ES-I3 (cell line): ENCODE measurements around the gene EPB41L1.

Experiments used
- H3K36me3 ChIP-seq: 2 replicates; pipeline ENCODE4 v1.6.1; 2013; ENCODE audit warnings: mild to moderate bottlenecking, low read length, control low read depth, moderate library complexity; ENCODE audit not compliant: insufficient read depth
- H3K4me1 ChIP-seq: 2 replicates; pipeline ENCODE4 v1.6.1; 2013; ENCODE audit warnings: mild to moderate bottlenecking, control low read depth, low read length; ENCODE audit not compliant: insufficient read depth
- H3K9ac ChIP-seq: 2 replicates; pipeline ENCODE4 v1.6.1; 2013; ENCODE audit warnings: low read depth, mild to moderate bottlenecking, low read length, moderate library complexity
- H3K9me3 ChIP-seq: 2 replicates; pipeline ENCODE4 v1.6.1; 2013; ENCODE audit warnings: mild to moderate bottlenecking, low read length, moderate library complexity; ENCODE audit not compliant: control insufficient read depth, insufficient read depth

The EPB41L1 gene

DNA sequence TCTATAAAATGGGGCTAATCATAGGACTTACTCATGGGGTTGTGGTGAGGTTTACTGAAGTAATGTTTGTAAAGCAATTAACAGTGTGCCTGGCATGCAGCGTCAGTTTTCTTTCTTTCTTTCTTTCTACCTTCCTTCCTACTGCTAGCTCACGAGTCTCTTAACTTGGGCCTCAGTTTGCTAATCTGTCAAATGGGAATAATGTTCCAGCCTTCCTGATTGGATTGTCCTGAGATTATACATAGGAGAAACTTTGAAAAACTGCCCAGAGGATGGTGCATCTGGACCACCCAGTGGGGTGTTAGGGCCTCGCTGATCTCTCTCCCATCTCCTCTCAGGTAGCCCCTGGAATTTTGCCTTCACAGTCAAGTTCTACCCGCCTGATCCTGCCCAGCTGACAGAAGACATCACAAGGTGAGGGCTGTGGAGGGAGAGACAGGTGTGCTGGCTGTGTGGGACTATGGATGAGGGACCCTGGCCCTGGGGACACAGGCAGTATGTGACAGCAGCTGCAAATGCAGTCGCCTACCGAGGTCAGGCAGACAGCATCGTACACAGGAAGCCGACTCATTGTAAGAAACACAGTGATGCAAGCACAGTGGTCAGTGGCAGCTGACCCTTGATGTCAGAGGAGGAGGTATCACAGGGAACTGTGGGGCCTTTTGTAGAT, 27.5 kb downstream of the EPB41L1 start:
- H3K9ac ChIP-seq, result no peak overlapping the region
- no peaks in the 10 kb centered on the region for H3K9me3 ChIP-seq
- no peaks in the 10 kb centered on the region for H3K36me3 ChIP-seq
- no peaks in the 10 kb centered on the region for H3K4me1 ChIP-seq

DNA sequence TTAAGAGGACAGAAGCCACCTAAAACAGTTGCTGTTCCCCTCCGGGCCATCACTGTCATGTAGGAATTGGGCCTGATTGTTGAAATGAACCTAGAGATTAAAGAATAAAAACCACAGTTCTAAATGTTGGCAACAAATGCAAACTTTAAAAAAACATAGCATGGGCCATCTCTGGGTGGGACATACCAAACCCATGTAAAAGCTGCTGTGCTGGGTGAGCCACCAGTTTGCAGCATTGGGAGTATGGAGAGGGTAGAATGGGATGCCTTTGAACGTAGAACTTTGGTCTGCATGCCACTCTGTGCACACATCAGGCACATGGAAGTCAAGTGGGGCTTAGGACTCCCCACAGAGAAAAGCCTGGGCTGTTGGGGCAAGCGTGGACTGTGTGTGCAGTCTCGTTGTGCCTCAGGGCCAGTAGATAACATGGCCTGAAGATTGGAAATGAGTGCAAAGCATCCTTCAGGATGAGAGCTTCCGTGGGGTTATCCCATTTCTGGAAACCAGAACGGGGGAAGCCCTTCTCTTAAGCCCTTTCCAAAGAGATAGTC, 28.1 kb downstream of the EPB41L1 start:
- no peaks in the 10 kb centered on the region for H3K4me1 ChIP-seq
- H3K9me3 ChIP-seq, result no peaks in the 10 kb centered on the region
- H3K36me3 ChIP-seq, result no peaks in the 10 kb centered on the region
- no peak overlapping the region for H3K9ac ChIP-seq

DNA sequence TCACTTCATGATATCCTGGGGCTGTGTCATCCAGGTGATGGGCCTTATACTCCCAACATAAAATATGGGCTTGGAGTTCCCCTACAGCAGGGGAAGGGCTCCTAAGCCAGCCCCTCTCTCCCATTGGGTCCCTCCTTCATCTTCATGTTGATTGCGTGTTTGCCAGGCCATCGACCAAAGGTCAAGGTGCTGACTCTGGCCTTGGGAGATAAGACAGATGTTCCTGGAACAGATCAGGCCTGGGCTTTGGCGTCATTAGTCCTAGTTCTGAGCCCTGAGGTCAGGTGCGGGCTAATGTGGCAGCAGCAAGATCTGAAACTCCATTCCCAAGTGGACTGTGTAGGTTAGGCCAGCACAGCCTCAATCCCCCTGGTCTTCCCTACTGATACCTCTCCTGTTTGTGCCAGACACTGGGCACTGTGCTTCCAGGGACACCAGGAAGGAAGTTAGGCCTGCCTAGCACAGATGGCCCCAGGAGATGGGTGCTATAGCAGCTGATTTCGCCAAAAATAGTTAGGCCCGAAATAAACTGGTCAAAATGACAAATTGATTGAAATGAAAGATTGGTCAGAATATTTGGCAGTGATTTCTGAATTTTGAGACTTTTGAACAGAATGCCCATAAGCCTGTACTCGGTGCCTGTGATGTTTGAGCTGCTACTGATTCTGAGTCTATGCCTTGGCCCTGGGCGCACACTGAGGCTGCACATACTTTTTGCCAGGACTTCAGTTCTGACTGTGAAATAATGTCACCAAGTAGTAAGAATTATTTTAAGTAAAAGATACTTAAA, 28.8 kb downstream of the EPB41L1 start:
- H3K9me3 ChIP-seq, result no peaks in the 10 kb centered on the region
- H3K4me1 ChIP-seq, result no peaks in the 10 kb centered on the region
- no peaks in the 10 kb centered on the region for H3K36me3 ChIP-seq
- no peak overlapping the region for H3K9ac ChIP-seq

DNA sequence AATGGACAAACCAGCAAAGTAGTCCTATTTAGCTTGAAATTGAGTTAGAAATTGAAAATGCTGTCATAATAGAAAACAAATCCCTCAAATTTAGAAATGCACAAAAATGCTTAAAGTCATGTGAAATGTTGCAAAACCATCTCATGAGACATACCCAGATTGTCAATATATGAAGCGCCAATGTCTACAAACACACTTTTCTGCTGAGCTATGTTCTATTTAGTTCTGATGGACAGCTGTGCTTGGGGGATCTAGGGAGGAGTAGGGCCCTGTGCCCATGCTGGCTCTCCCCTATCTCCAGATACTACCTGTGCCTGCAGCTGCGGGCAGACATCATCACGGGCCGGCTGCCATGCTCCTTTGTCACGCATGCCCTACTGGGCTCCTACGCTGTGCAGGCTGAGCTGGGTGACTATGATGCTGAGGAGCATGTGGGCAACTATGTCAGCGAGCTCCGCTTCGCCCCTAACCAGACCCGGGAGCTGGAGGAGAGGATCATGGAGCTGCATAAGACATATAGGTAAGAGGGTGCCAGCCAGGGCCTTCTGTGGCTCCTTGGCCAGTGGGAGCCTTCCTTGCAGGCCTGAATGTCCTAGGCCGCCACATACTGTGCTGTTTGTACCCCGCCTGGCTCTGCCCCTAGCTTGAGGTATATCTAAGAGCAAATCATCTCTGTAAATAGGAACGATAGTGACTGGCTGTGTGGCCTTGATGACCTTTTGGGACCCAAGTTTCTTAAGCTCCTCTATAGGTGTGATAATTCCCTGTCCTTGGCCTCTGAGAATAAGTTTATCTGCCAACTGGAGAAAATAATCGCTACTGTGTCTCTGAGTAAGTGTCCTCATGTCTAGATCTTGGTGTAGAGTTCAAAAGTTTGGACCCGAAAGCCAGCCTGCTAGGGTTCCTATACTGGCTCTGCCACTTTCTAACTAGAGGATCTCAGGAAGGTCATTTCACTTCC, 30.6 kb downstream of the EPB41L1 start:
- no peak overlapping the region for H3K9ac ChIP-seq
- H3K4me1 ChIP-seq, result no peaks in the 10 kb centered on the region
- no peaks in the 10 kb centered on the region for H3K36me3 ChIP-seq
- no peaks in the 10 kb centered on the region for H3K9me3 ChIP-seq

DNA sequence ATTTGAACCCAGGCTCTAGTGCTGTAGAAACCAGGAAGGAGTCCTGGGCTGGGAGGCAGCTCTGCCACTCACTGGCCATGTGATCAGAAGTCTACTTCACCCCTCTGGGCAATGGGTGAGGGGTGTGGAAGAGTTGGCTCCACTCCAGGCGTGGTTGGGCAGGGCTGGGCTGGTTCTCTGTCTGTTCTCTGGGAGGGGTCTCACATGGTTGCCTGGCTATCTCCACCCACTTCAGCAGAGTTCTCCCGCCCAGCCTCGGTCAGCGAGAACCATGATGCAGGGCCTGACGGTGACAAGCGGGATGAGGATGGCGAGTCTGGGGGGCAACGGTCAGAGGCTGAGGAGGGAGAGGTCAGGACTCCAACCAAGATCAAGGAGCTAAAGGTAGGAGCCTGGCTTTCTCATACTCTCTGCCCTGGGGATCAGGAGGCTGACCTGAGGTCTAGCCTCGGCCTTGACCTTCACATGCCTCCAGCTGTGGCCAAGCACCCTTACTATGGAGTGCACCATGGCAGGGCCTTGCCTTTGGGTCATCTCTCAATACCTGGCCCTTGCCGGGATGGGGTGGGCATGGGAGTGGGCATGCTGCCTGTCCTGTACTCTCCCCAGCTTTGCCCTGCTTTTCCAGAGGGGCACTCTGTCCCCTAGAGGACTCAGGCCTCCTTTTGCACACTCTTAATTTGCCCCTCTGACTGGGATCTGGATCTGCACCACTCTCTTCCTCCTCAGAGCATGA, 39.6 kb downstream of the EPB41L1 start:
- Histone ChIP-seq H3K36me3 (peaks cover 4% of the 10 kb centered on the region; the same call in 1 of the 2 replicates), H3K4me1 (no peaks in the 10 kb centered on the region), H3K9me3 (no peaks in the 10 kb centered on the region), H3K9ac (no peak overlapping the region)

DNA sequence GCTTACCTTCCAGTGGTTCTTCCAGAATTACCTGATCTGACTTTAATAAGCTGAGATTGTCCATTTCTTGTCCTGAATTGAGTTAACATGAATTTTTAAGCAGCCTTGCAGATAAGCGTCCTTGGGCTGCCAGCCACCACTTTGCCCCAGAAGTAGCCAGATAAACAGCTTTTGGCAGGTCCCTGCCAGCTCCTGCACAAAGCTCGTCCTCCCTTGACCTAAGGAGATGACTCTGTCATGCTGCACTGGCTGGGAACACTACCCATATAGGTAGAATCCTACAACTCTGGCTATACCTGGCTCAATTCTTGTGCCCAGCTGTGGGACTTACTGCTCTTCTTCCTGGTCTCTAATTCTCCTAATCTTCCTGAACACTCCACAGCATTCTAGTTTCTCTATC, 42.1 kb downstream of the EPB41L1 start:
- Histone ChIP-seq H3K4me1 (no peaks in the 10 kb centered on the region), H3K9ac (no peak overlapping the region), H3K9me3 (no peaks in the 10 kb centered on the region), H3K36me3 (peaks cover 4% of the 10 kb centered on the region; the same call in 1 of the 2 replicates)

DNA sequence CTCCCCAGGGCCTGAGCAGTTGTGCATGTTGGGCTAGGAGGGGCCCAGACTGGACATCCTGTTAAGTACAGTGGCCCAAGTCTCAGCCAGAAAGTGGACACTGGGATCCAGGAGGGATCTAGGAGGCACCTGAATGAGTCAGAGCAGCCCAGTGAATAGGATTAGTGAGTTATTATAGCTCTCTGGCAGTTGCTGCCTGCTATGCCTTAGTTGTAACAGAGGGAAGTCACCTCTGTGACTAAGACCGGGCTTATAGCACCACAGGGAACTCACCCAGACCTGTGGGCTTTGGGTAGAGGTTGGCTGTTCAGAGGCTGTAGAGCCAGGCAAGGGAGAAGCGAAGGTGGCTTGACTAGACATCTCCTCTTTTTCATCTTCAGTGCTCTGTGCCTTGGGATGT, 42.7 kb downstream of the EPB41L1 start:
- H3K36me3 ChIP-seq, result peaks cover 4% of the 10 kb centered on the region; the same call in 1 of the 2 replicates
- H3K4me1 ChIP-seq, result no peaks in the 10 kb centered on the region
- H3K9ac ChIP-seq, result no peak overlapping the region
- H3K9me3 ChIP-seq, result no peaks in the 10 kb centered on the region

DNA sequence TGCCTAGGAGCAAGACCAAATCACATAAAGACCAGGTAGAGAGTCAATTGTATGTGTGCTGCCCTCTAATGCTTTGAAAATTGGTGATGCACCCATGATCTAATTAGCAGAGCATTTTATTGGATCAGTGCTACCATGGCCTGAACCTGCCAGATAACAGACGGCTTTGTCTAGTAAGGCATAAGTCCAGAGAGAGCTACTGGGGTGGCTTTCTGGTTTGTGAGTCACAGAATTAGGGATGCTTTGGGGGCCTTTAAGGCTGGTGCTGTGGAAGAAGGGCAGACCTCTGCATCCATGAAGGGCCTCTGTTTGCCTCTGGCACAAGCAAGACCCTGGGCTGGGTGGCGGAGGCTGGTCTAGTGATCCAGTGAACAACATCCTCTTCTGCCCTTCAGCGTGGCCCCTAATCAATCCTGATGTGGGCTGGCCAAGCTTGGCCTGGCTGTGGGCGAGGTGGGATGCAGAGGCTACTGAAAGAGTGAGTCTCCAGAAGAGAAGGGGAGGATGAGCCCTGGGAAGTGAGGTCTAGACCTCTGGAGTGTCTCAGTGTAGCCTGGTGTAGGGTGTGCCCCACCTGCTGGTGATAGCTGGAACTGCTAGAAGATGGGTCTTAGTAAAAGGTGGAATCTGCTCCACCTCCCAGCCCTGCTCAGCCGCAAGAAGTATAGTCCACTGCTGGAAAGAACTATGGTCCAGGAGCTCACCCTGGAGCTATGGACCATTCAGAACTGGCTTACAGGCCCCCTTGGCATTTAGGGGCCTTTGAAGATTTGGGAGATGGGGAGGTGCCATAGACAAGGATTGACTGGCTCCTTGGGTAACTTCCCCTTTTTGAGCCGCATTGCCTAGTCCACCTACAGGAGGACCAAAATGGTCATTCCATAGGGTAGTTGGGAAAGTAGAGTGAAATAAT, 45.1 kb downstream of the EPB41L1 start:
- Histone ChIP-seq H3K9me3 (no peaks in the 10 kb centered on the region), H3K9ac (no peak overlapping the region), H3K4me1 (no peaks in the 10 kb centered on the region), H3K36me3 (peaks cover 4% of the 10 kb centered on the region; the same call in 1 of the 2 replicates)

DNA sequence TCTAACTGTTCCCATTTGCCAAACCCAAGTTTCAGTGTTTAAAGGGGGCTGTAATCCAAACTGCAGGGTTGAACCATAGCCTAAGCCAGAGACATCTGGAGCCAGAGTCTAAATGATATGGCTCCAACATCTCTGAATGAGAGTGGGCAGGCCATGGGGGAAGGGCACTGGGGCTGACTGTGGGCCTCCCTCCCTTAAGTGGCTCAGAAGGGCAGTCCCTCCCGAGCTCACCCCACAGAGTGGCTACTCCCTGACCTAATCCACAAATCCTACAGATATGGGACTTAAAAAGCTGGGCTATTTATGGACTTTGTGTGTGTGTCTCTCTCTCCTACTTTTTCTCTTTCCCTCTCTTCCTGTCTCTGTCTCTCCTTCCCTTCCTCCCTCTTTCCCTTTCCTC, 45.9 kb downstream of the EPB41L1 start:
- no peaks in the 10 kb centered on the region for H3K9me3 ChIP-seq
- H3K9ac ChIP-seq, result no peak overlapping the region
- no peaks in the 10 kb centered on the region for H3K4me1 ChIP-seq
- H3K36me3 ChIP-seq, result peaks cover 4% of the 10 kb centered on the region; the same call in 1 of the 2 replicates

DNA sequence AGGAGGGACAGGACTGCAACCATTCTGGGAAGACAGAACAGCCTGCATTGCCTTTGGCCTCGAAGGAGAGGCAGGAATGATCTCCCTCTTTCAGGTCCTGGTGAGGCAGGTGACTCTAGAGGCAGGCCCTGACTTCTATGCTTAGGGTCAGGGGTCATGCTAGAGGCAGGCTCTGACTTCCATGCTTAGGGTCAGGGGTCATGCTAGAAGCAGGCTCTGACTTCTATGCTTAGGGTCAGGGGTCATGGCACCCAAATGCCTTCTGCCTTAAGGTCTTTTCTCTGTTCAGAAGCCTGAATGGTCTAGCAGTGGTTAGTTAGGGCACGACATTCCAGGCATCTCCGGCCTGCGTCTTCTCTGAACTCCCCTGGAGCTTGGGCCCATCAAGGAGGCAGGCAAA, 46.7 kb downstream of the EPB41L1 start:
- no peak overlapping the region for H3K9ac ChIP-seq
- H3K9me3 ChIP-seq, result no peaks in the 10 kb centered on the region

DNA sequence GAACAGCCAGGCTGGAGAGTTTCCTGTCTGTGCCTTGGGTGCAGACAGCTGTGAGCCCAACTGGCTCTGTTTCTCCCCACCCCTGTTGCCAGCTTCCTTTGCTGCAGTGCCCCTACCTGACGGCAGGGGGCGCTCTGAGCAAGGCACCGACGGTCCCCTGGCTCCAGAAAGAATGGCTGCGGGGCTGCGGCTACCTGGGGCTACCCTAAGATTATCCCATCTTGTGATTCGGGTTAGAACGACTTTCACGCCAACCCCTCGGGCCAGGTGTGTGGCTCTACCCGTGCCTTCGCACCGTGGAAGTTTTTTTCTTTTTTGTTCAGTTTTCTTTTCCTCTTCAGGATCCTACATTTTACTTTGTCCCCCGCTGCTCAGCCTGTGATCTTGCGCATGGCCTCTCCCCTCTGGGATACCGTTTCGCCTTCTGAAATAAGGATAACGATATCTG, 48.4 kb downstream of the EPB41L1 start:
- Histone ChIP-seq H3K4me1 (no peaks in the 10 kb centered on the region), H3K9me3 (no peaks in the 10 kb centered on the region), H3K36me3 (peaks cover 4% of the 10 kb centered on the region; the same call in 1 of the 2 replicates), H3K9ac (no peak overlapping the region)

More for the DNA sequence above, 46.7 kb downstream of the EPB41L1 start:
- no peaks in the 10 kb centered on the region for H3K4me1 ChIP-seq
- H3K36me3 ChIP-seq, result peaks cover 4% of the 10 kb centered on the region; the same call in 1 of the 2 replicates

DNA sequence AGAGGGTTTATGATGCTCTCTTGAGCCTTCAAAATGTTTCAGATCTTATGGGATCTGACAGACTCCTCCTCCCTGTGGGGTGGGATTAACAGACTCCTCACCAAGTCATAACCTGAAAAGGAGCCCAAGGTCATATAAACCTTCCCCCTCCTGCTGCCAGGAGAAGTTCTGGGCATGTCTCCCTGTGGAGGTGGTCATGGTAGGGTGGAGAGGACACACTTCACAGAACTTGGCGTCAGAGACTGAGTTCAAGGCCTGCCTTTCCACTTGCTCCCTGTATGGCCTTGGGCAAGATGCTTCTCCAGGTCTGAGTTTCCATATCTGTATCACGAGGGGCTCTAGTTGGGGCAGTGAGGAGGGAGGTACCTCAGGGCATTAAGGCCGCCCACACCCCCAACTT, 49.3 kb downstream of the EPB41L1 start:
- Histone ChIP-seq H3K4me1 (no peaks in the 10 kb centered on the region), H3K9me3 (no peaks in the 10 kb centered on the region), H3K9ac (no peak overlapping the region), H3K36me3 (peaks cover 4% of the 10 kb centered on the region; the same call in 1 of the 2 replicates)

DNA sequence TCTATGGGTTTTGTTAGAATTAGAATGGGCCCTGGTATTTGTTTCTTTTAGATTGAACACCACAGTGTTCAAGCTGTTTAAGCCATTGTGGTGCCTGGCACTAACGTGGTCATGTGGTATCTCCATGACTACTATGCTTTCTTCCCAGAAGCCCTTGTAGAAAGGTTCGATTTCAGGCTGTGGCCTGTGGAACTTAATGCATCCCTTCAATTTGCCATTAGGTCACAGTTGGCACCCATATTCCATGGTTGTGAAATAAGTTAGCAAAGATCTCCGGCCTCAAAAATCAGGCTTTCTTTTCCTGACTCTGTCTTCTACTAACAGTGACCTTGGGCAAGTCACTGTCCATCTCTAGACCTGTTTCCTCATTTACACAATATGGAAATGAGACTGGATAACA, 50.5 kb downstream of the EPB41L1 start:
- peaks cover 4% of the 10 kb centered on the region; the same call in 1 of the 2 replicates for H3K36me3 ChIP-seq
- H3K9me3 ChIP-seq, result no peaks in the 10 kb centered on the region
- H3K4me1 ChIP-seq, result no peaks in the 10 kb centered on the region
- no peak overlapping the region for H3K9ac ChIP-seq
